Fibroblast of lung (primary cell): Measurements from ENCODE around the gene TIMP2. TPM values are rescaled to one million over a fixed set of nuclear protein-coding genes. Genes with fewer than 3 reads are reported as not detected.

Experiments
- DNase-seq, 2 donors: peaks; one replicate each; pipeline versions ENCODE4 v3.0.0 to v3.0.0-alpha.2; 2010; ENCODE audit warnings: low read depth in 2 of 2
- H2AFZ ChIP-seq: 2 replicates; pipeline ENCODE4 v1.5.1; 2012; ENCODE audit warnings: low read length, control low read depth, inconsistent platforms
- H3K27ac ChIP-seq: 2 replicates; pipeline ENCODE4 v1.5.1; 2011; ENCODE audit warnings: low read length, control low read depth; ENCODE audit not compliant: insufficient read depth
- H3K27me3 ChIP-seq: 2 replicates; pipeline ENCODE4 v1.5.1; 2011; ENCODE audit warnings: mild to moderate bottlenecking, low read length; ENCODE audit not compliant: control insufficient read depth, insufficient read depth
- H3K36me3 ChIP-seq: 2 replicates; pipeline ENCODE4 v1.5.1; 2011; ENCODE audit warnings: low read length; ENCODE audit not compliant: control insufficient read depth, insufficient read depth
- H3K4me1 ChIP-seq: 2 replicates; pipeline ENCODE4 v1.5.1; 2011; ENCODE audit warnings: low read length; ENCODE audit not compliant: control insufficient read depth, insufficient read depth; ENCODE audit errors: extremely low read depth
- H3K4me2 ChIP-seq: 2 replicates; pipeline ENCODE4 v1.5.1; 2011; ENCODE audit warnings: low read length, control low read depth; ENCODE audit not compliant: insufficient read depth; ENCODE audit errors: extremely low read depth
- H3K4me3 ChIP-seq, 4 experiments: fragments of 200-600 bp in 1 of 4; sonication (generic) in 1 of 4; replicated peaks in 1 of 4; 2 replicates each; pipeline ENCODE4 v1.5.1; 2011 to 2016; ENCODE audit warnings: low read length in 4 of 4, low read depth in 3 of 4, mild to moderate bottlenecking in 3 of 4, control low read depth in 2 of 4, inconsistent platforms in 1 of 4, mixed read lengths in 1 of 4; ENCODE audit not compliant: insufficient read depth in 1 of 4; ENCODE audit errors: control extremely low read depth in 1 of 4
- H3K79me2 ChIP-seq: 2 replicates; pipeline ENCODE4 v1.5.1; 2012; ENCODE audit warnings: mild to moderate bottlenecking, low read length, inconsistent platforms; ENCODE audit not compliant: control insufficient read depth, insufficient read depth
- H3K9ac ChIP-seq: 2 replicates; pipeline ENCODE4 v1.5.1; 2011; ENCODE audit warnings: mild to moderate bottlenecking, low read length, control low read depth; ENCODE audit not compliant: insufficient read depth
- H3K9me3 ChIP-seq: 2 replicates; pipeline ENCODE4 v1.5.1; 2012; ENCODE audit warnings: low read depth, low read length; ENCODE audit not compliant: control insufficient read depth, insufficient read depth
- H4K20me1 ChIP-seq: 2 replicates; pipeline ENCODE4 v1.5.1; 2011; ENCODE audit warnings: low read length; ENCODE audit not compliant: control insufficient read depth, insufficient read depth; ENCODE audit errors: extremely low read depth
- CTCF ChIP-seq, 2 donors: IDR thresholded peaks in 1 of 2; conservative IDR thresholded peaks in 1 of 2; 1 replicate in 1 of 2; 2 replicates in 1 of 2; pipeline ENCODE4 v1.5.1; 2011 to 2012; ENCODE audit warnings: low read length in 2 of 2, control low read depth in 1 of 2, inconsistent platforms in 1 of 2, low read depth in 1 of 2, mild to moderate bottlenecking in 1 of 2
- EZH2 ChIP-seq: IDR thresholded peaks from 2 replicates; pipeline ENCODE4 v1.5.1; 2012; ENCODE audit warnings: low read length, control low read depth, mild to moderate bottlenecking; ENCODE audit errors: missing control alignments
- polyA plus RNA-seq, 2 donors: library from polyadenylated mRNA; depleted of rRNA in 1 of 2; stranded (reverse) in 1 of 2; unstranded in 1 of 2; fragments of >200 nt; gene quantifications; 2 replicates each; pipeline ENCODE4 v1.2.1, GENCODE V29; 2011 to 2012; ENCODE audit warnings: missing spikeins in 1 of 2
- total RNA-seq: library from RNA; depleted of rRNA; stranded (reverse); fragments of >200 nt; gene quantifications from 2 replicates; pipeline ENCODE4 v1.2.1, GENCODE V29; 2014

TIMP2 gene
- total and polyA plus RNA-seq, 2 donors (not counting 1 experiment from before 2014, with no cell fraction given), result 155 to 745 TPM

- Histone ChIP-seq H3K27me3 (no peaks in the 10 kb centered on the region), H3K9ac (peak overlapping the region; percentile 87), H3K27ac (peak overlapping the region; percentile 99), H3K4me1 (peaks cover 51% of the 10 kb centered on the region), H2AFZ (no peak overlapping the region), H3K79me2 (peaks cover 79% of the 10 kb centered on the region), H3K36me3 (peaks cover 7% of the 10 kb centered on the region), H3K9me3 (no peaks in the 10 kb centered on the region), H4K20me1 (no peaks in the 10 kb centered on the region), H3K4me2 (peak overlapping the region; percentile 96), H3K4me3 (peak overlapping the region in 3 of 4 experiments; percentile 28 to 52 (median 43))
- TF ChIP-seq EZH2, result no peak
- no peak for DNase-seq
Measured at GRCh38 chr17:78884148-78884825, 40.9 kb downstream of the TIMP2 start.

- Histone ChIP-seq H3K4me1 (peaks cover 58% of the 10 kb centered on the region), H3K27me3 (no peaks in the 10 kb centered on the region), H4K20me1 (no peaks in the 10 kb centered on the region), H3K27ac (peak overlapping the region; percentile 99), H3K4me3 (peak overlapping the region in 3 of 4 experiments; percentile 28 to 52 (median 43)), H3K4me2 (peak overlapping the region; percentile 96), H3K9me3 (no peaks in the 10 kb centered on the region), H3K9ac (peak overlapping the region; percentile 87), H3K79me2 (peaks cover 79% of the 10 kb centered on the region), H2AFZ (no peak overlapping the region), H3K36me3 (peaks cover 11% of the 10 kb centered on the region)
- DNase-seq, result peak; percentile 95 to 97
- TF ChIP-seq EZH2 (no peak), CTCF (conservative IDR thresholded peaks at IDR 0.05 in 1 of 2, IDR thresholded peaks at IDR 0.05 in 1 of 2; ENCODE audit: low read depth in 1 of 2, low read length in 2 of 2) (no peak)
Measured at GRCh38 chr17:78883533-78884131, 41.6 kb downstream of the TIMP2 start.

- TF ChIP-seq EZH2 (no peak), CTCF (conservative IDR thresholded peaks at IDR 0.05 in 1 of 2, IDR thresholded peaks at IDR 0.05 in 1 of 2; ENCODE audit: low read depth in 1 of 2, low read length in 2 of 2) (no peak)
- Histone ChIP-seq H3K27me3 (no peaks in the 10 kb centered on the region), H3K4me2 (peak overlapping the region; percentile 96), H3K9ac (peak overlapping the region; percentile 87), H3K36me3 (peaks cover 14% of the 10 kb centered on the region), H4K20me1 (no peaks in the 10 kb centered on the region), H3K4me1 (peaks cover 61% of the 10 kb centered on the region), H2AFZ (no peak overlapping the region), H3K27ac (peak overlapping the region; percentile 99), H3K79me2 (peaks cover 79% of the 10 kb centered on the region), H3K9me3 (no peaks in the 10 kb centered on the region), H3K4me3 (peak overlapping the region in 3 of 4 experiments; percentile 13 to 52 (median 30))
- peak; percentile 74 to 81 for DNase-seq
Measured at GRCh38 chr17:78883089-78883532, 42.1 kb downstream of the TIMP2 start.
